ENCODE data around the gene RAPSN. TPM values are rescaled to one million over a fixed set of nuclear protein-coding genes. Genes with fewer than 3 reads are reported as not detected.

Gene RAPSN
- total RNA-seq, 3 donors from 2014 or later = 0.64 TPM; not detected in 2

- peak overlapping the region in 2 of 3 donors; percentile 75 to 91 for H3K4me3 ChIP-seq
- no peaks in the 10 kb centered on the region for H3K27me3 ChIP-seq
- DNase-seq (ENCODE audit: low spot score in 2 of 2) = no peak
- H3K4me1 ChIP-seq = peaks cover 18 to 27% of the 10 kb centered on the region in 2 donors
- H3K36me3 ChIP-seq = no peaks in the 10 kb centered on the region
- peak overlapping the region; percentile 96 to 97 for H3K27ac ChIP-seq
- no peak for TF ChIP-seq CTCF (IDR thresholded peaks at IDR 0.05)
- TF ChIP-seq POLR2A (IDR thresholded peaks at IDR 0.05) = no peak
- TF ChIP-seq POLR2AphosphoS5 (IDR thresholded peaks at IDR 0.05) = no peak
- intact Hi-C loops (cut with DNase I; ENCODE audit: low total_unique reads) = no loop called here
- no peaks in the 10 kb centered on the region for H3K9me3 ChIP-seq
Observed at GRCh38 chr11:47410370-47411264, 38.3 kb downstream of the RAPSN start.

DNA sequence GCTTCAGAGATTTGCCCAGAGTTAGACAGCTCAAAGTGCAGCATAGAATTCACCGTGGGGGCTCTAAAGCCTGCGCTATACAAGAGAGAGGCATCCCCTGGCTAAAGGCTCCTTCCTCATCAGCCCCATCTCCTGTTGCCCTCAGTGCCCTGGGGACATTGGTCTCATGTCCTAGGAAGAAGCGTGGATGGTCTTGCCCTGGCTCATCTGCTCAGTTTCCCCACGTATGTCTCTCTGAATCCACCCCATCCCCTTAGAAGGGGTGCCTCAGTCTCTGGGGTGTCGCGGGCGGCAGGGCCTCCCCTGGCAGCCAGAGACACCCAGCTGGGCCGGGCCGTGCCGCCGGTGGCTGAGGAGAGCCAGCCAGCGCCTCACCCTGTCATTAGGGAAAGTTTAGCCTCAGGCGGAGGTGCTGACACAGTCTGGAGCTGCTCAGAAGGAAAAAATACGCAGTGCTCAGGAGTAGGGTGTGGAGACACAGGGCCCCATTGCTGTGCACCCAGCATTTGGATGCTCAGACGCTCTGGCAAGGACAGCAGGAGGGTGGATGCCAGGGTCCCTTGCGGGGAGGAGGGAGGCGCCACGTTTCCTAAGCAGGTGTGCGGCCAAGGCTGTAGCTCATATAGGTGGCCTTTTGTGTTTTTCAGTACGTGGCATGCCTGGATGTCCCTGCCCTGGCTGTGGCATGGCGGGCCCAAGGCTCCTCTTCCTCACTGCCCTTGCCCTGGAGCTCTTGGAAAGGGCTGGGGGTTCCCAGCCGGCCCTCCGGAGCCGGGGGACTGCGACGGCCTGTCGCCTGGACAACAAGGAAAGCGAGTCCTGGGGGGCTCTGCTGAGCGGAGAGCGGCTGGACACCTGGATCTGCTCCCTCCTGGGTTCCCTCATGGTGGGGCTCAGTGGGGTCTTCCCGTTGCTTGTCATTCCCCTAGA is 39.2 kb downstream of the RAPSN start:
- H3K27ac ChIP-seq = peak overlapping the region; percentile 96 to 97
- H3K4me3 ChIP-seq = peak overlapping the region; percentile 75 to 91 (median 75)
- DNase-seq (ENCODE audit: low spot score in 2 of 2) = no peak
- H3K4me1 ChIP-seq = peaks cover 18 to 26% of the 10 kb centered on the region in 2 donors
- H3K36me3 ChIP-seq = no peaks in the 10 kb centered on the region
- TF ChIP-seq POLR2A (IDR thresholded peaks at IDR 0.05) = no peak
- TF ChIP-seq CTCF (IDR thresholded peaks at IDR 0.05) = no peak
- H3K27me3 ChIP-seq = no peaks in the 10 kb centered on the region
- intact Hi-C loops (cut with DNase I; ENCODE audit: low total_unique reads) = no loop called here
- no peaks in the 10 kb centered on the region for H3K9me3 ChIP-seq

DNA sequence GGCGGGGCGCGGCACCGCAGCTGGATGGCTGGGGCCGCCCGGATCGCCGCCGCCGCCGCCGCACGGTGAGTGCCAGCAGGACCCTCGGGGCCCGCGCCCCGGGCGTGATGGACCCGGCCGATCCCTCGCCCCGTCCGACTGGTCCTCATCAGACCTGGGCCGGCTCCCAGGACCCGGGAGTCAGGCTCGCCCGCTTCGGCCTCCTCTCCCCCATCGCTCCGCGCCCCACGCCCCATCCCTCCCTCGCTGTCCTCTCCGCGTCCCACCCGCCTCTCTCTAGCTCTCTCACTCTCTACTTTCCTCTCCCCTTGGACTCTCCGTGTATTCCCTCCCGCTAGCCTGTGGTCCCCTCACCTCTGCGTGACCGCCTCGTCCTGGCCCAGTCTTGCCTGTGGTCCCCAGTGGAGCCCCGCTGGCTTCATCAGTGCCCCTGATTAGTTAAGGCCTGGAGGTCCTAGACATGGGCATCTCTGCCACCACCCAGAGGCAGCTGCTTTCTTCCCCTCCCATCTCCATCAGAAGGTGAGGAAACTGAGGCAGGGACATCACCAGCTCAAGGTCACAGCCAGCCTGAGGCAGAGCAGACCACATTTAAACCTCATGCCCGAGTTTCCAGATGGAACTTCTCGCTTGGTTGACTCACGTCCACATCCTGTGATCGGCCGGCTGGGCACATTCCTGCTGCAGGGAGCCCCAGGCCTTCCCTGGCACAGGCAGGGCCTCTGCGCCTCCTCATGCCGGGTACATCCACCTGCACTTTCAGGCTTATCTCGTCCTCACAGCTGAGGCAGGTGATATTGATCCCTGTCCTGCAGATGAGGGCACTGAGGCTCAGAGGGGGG is 40.1 kb downstream of the RAPSN start:
- DNase-seq (ENCODE audit: low spot score in 2 of 2) = peak; percentile 68 to 79

More for the DNA sequence above, 40.1 kb downstream of the RAPSN start:
- TF ChIP-seq POLR2AphosphoS5 (IDR thresholded peaks at IDR 0.05) (peak in 2 of 3 donors; percentile 32 to 66), CTCF (IDR thresholded peaks at IDR 0.05) (no peak)
- intact Hi-C loops (cut with DNase I; ENCODE audit: low total_unique reads) = no loop called here
- H3K4me1 ChIP-seq = peaks cover 18 to 26% of the 10 kb centered on the region in 2 donors
- H3K27ac ChIP-seq = peak overlapping the region; percentile 96 to 97
- H3K4me3 ChIP-seq = peak overlapping the region; percentile 75 to 91 (median 75)
- no peaks in the 10 kb centered on the region for H3K36me3 ChIP-seq
- no peaks in the 10 kb centered on the region for H3K9me3 ChIP-seq
- no peaks in the 10 kb centered on the region for H3K27me3 ChIP-seq
